Measurements from ENCODE around the gene NLE1. TPM values are rescaled to one million over a fixed set of nuclear protein-coding genes. Genes with fewer than 3 reads are reported as not detected.

The NLE1 gene
- total and polyA plus RNA-seq, 2 of the 8 experiments (the other 6 are each of a cell fraction or from before 2014, with no cell fraction given), result 50.4 to 51.5 TPM

GRCh38 chr17:35083071-35083470 is 59.0 kb downstream of the NLE1 start (continued):
- TF ChIP-seq SP1 (IDR thresholded peaks at IDR 0.05; ENCODE audit: low read depth, low read length) (no peak), SP2 (IDR thresholded peaks at IDR 0.05; ENCODE audit: low read length) (no peak), POLR2A (IDR thresholded peaks at IDR 0.05; ENCODE audit: control extremely low read depth in 1 of 2, low read depth in 2 of 2, low read length in 2 of 2) (no peak), MAFK (IDR thresholded peaks at IDR 0.05; ENCODE audit: low read depth, low read length) (no peak), CHD7 (IDR thresholded peaks at IDR 0.05; ENCODE audit: insufficient replicate concordance, low read length) (no peak), TAF7 (optimal IDR thresholded peaks at IDR 0.05; ENCODE audit: borderline replicate concordance, low read depth, low read length) (no peak), RFX5 (IDR thresholded peaks at IDR 0.05; ENCODE audit: borderline replicate concordance, low read depth, low read length) (no peak)
